DOHH2 (cell line): ENCODE measurements around the gene PLEKHN1.

ENCODE experiments used
- H3F3A ChIP-seq: fragments of 200-600 bp; sonication (generic), shearing (Covaris generic); 2 replicates; pipeline ENCODE4 v1.6.0; 2016; ENCODE audit warnings: antibody characterized with exemption, mild to moderate bottlenecking; ENCODE audit not compliant: control insufficient read depth, insufficient read depth
- H3K27ac ChIP-seq: fragments of 200-600 bp; sonication (generic); 2 replicates; pipeline ENCODE4 v1.5.1; 2014; ENCODE audit warnings: low read depth, mild to moderate bottlenecking, low read length, moderate library complexity
- H3K27me3 ChIP-seq: fragments of 200-600 bp; sonication (generic); 2 replicates; pipeline ENCODE4 v1.6.1; 2014; ENCODE audit warnings: mild to moderate bottlenecking, low read length, mixed read lengths; ENCODE audit not compliant: control insufficient read depth
- H3K36me3 ChIP-seq: fragments of 200-600 bp; sonication (generic); 2 replicates; pipeline ENCODE4 v1.6.1; 2014; ENCODE audit warnings: mild to moderate bottlenecking, low read length, moderate library complexity, mixed read lengths; ENCODE audit not compliant: control insufficient read depth
- H3K4me1 ChIP-seq: fragments of 200-600 bp; sonication (generic); 2 replicates; pipeline ENCODE4 v1.6.1; 2014; ENCODE audit warnings: mild to moderate bottlenecking, low read length, mixed read lengths; ENCODE audit not compliant: control insufficient read depth
- H3K4me2 ChIP-seq: fragments of 200-600 bp; sonication (generic); 2 replicates; pipeline ENCODE4 v1.6.0; 2014; ENCODE audit warnings: mild to moderate bottlenecking, low read length, moderate library complexity
- H3K4me3 ChIP-seq: fragments of 200-600 bp; sonication (generic); 2 replicates; pipeline ENCODE4 v1.5.1; 2014; ENCODE audit warnings: mild to moderate bottlenecking, low read length, mixed read lengths
- H3K79me2 ChIP-seq: fragments of 200-600 bp; sonication (generic); 2 replicates; pipeline ENCODE4 v1.6.1; 2014; ENCODE audit warnings: mild to moderate bottlenecking, low read length, mixed read lengths; ENCODE audit not compliant: control insufficient read depth
- H3K9me2 ChIP-seq: fragments of 200-600 bp; sonication (generic); replicated peaks from 2 replicates; pipeline ENCODE4 v1.6.1; 2014; ENCODE audit warnings: mild to moderate bottlenecking, low read length, mixed read lengths; ENCODE audit not compliant: control insufficient read depth
- H3K9me3 ChIP-seq: fragments of 200-600 bp; sonication (generic); 2 replicates; pipeline ENCODE4 v1.6.1; 2014; ENCODE audit warnings: antibody characterized with exemption, low read length, mixed read lengths; ENCODE audit not compliant: control insufficient read depth, insufficient read depth
- H4K20me1 ChIP-seq: fragments of 200-600 bp; sonication (generic); 2 replicates; pipeline ENCODE4 v1.6.0; 2014; ENCODE audit warnings: low read depth, mild to moderate bottlenecking, antibody characterized with exemption, low read length, moderate library complexity; ENCODE audit not compliant: control insufficient read depth, insufficient read depth
- CTCF ChIP-seq: fragments of 200-600 bp; sonication (generic); IDR thresholded peaks from one replicate; pipeline ENCODE4 v1.5.1; 2014; ENCODE audit warnings: antibody characterized with exemption, mild to moderate bottlenecking, low read depth, low read length; ENCODE audit not compliant: poor library complexity, severe bottlenecking
- EZH2phosphoT487 ChIP-seq: fragments of 200-600 bp; sonication (generic); IDR thresholded peaks from 2 replicates; pipeline ENCODE4 v1.6.1; 2017; ENCODE audit warnings: borderline replicate concordance, mild to moderate bottlenecking, antibody characterized with exemption, low read length, moderate library complexity, mixed read lengths

The PLEKHN1 gene

DNA sequence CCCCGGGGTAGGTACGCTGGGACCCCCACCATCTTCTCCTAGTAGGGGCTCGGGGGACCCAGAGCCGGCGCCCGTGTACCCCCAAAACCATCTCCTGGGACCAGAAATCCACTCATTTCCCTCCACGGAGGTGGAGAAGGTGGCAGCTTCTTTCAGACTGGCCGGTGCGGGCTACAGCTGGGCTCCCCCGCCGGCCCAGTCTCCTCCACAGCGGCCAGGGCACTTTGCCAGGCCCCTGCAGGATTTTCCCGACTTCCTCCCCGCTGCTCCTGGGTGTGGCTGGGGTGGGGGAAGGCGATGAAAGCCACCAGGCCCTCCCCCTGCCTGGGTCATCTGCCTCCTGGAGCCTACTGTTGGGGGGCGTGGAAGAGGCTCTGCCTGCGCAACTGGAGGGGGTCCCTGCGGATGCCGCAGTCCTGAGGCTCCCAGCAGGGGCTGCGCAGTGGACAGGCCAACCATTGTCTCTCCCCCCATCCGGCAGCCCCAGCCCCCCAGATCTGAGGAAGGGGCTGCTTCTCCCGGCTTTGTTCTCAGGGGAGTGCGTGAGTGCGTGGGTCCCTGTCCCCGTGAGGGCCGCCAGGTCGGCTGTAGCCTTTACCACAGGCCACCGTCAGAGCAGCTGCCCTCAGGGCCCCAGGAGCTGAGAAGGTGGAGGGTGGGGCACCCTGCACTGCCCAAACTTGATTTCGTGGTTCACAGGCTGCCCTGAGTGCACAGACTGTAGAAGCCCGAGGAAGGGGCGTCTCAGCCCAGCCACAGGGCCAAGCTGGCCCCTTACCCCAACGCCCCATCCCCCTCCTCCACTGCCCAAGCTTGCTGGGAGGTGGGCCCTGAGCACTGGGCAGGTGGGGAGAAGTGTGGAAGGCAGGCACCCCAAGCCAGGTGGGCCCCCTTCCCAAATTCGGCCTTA, 55.0 kb downstream of the PLEKHN1 start:
- H3K79me2 ChIP-seq = no peaks in the 10 kb centered on the region
- H3K4me1 ChIP-seq = no peaks in the 10 kb centered on the region; the same call in 1 of the 2 replicates

DNA sequence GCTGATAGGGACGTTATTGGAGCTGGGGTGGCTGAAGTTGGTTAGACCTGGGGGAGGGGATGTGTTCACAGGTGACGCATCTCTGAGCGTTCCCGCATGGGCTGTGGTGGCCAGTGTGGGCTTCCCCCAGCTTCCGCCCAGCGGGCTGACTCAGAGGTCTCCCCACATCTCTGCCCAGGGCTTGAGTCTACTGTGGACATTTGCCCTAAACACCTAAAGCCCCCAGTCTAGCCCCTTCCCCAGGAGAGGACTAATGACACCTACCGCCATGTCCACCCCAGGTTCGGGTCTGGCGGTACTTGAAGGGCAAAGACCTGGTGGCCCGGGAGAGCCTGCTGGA, 55.6 kb downstream of the PLEKHN1 start:
- H3F3A ChIP-seq = no peaks in the 10 kb centered on the region
- H3K4me3 ChIP-seq = no peak overlapping the region
- H3K4me1 ChIP-seq = no peaks in the 10 kb centered on the region; the same call in 1 of the 2 replicates
- no peaks in the 10 kb centered on the region for H3K9me2 ChIP-seq
- TF ChIP-seq CTCF (no peak), EZH2phosphoT487 (no peak)
- H3K27ac ChIP-seq = no peak overlapping the region
- no peaks in the 10 kb centered on the region for H3K9me3 ChIP-seq
- no peak overlapping the region for H3K4me2 ChIP-seq
- no peaks in the 10 kb centered on the region for H3K36me3 ChIP-seq
- H3K79me2 ChIP-seq = no peaks in the 10 kb centered on the region
- H3K27me3 ChIP-seq = peaks cover 42% of the 10 kb centered on the region
- H4K20me1 ChIP-seq = no peaks in the 10 kb centered on the region

More for the DNA sequence above, 55.0 kb downstream of the PLEKHN1 start:
- Histone ChIP-seq H4K20me1 (no peaks in the 10 kb centered on the region), H3K9me3 (no peaks in the 10 kb centered on the region), H3K36me3 (no peaks in the 10 kb centered on the region), H3K27me3 (peaks cover 39% of the 10 kb centered on the region), H3F3A (no peaks in the 10 kb centered on the region), H3K4me3 (no peak overlapping the region), H3K9me2 (no peaks in the 10 kb centered on the region), H3K4me2 (no peak overlapping the region), H3K27ac (no peak overlapping the region)
- no peak; the same call in 1 of the 2 replicates for TF ChIP-seq EZH2phosphoT487
- no peak for TF ChIP-seq CTCF

DNA sequence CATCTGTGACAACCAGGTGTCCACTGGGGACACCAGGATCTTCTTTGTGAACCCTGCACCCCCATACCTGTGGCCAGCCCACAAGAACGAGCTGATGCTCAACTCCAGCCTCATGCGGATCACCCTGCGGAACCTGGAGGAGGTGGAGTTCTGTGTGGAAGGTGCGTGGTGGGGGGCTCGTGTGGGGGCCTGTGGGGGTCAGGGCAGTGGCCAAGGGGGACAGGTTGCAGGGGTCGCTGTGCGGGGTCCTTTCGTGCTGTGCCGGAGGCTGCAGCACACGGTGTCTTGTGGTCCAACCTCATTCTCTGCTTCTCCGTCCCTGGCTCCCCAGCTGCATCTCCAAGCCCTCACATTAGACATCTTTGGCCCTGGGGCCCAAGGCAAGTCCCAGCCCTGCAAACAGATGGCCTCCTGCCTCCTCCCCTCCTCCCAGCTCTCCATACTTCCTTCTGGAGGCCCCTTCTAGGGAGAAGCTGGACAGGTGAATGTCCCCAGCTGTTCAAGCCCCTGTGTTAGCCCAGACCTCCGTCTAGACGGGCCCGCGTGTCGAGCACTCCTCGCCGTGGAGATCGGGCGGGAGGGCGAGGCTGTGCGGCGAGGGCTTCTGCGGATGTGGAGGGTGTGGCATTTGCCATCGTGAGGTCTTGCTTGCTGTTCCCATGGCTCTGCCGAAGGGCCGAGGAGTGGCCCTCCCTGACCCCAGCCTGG, 56.2 kb downstream of the PLEKHN1 start:
- Histone ChIP-seq H3K4me3 (no peak overlapping the region), H3K9me2 (no peaks in the 10 kb centered on the region)

More for the DNA sequence above, 56.2 kb downstream of the PLEKHN1 start:
- no peaks in the 10 kb centered on the region for H3F3A ChIP-seq
- no peaks in the 10 kb centered on the region for H3K79me2 ChIP-seq
- no peak for TF ChIP-seq EZH2phosphoT487
- no peak for TF ChIP-seq CTCF
- no peak overlapping the region for H3K4me2 ChIP-seq
- H3K4me1 ChIP-seq = no peaks in the 10 kb centered on the region; the same call in 1 of the 2 replicates
- H4K20me1 ChIP-seq = no peaks in the 10 kb centered on the region
- no peak overlapping the region for H3K27ac ChIP-seq
- H3K9me3 ChIP-seq = no peaks in the 10 kb centered on the region
- H3K27me3 ChIP-seq = peaks cover 46% of the 10 kb centered on the region
- H3K36me3 ChIP-seq = no peaks in the 10 kb centered on the region
